Trophoblast cell (in vitro differentiated cells and primary cell): ENCODE measurements around the gene RAB11FIP4.

Experiments used
- DNase-seq, 2 donors: peaks; one replicate each; pipeline ENCODE4 v3.0.0-alpha.2; 2016
- H2AFZ ChIP-seq: 2 replicates; pipeline ENCODE4 v1.6.1; 2013; ENCODE audit warnings: low read length, moderate library complexity, mild to moderate bottlenecking; ENCODE audit not compliant: insufficient read depth, poor library complexity
- H2AK5ac ChIP-seq: 2 replicates; pipeline ENCODE4 v1.6.1; 2013; ENCODE audit warnings: mild to moderate bottlenecking, low read length
- H2BK120ac ChIP-seq: 2 replicates; pipeline ENCODE4 v1.6.1; 2013; ENCODE audit warnings: low read length, mild to moderate bottlenecking, moderate library complexity; ENCODE audit not compliant: insufficient read depth, poor library complexity
- H2BK12ac ChIP-seq: 2 replicates; pipeline ENCODE4 v1.6.1; 2013; ENCODE audit warnings: mild to moderate bottlenecking, low read length, moderate library complexity
- H2BK5ac ChIP-seq: 2 replicates; pipeline ENCODE4 v1.6.1; 2013; ENCODE audit warnings: low read length, low read depth, moderate library complexity, mild to moderate bottlenecking; ENCODE audit not compliant: poor library complexity
- H3K14ac ChIP-seq: 2 replicates; pipeline ENCODE4 v1.6.1; 2013; ENCODE audit warnings: mild to moderate bottlenecking, low read length
- H3K18ac ChIP-seq: 2 replicates; pipeline ENCODE4 v1.6.1; 2013; ENCODE audit warnings: mild to moderate bottlenecking, low read length
- H3K23ac ChIP-seq: 2 replicates; pipeline ENCODE4 v1.6.1; 2013; ENCODE audit warnings: low read length
- H3K27ac ChIP-seq: 2 replicates; pipeline ENCODE4 v1.5.1; 2013; ENCODE audit warnings: low read depth, mild to moderate bottlenecking, inconsistent platforms, low read length, moderate library complexity
- H3K27me3 ChIP-seq: 2 replicates; pipeline ENCODE4 v1.6.1; 2013; ENCODE audit warnings: inconsistent platforms, mild to moderate bottlenecking, low read length, moderate library complexity; ENCODE audit not compliant: insufficient read depth
- H3K36me3 ChIP-seq, 2 experiments: 1 replicate in 1 of 2; 2 replicates in 1 of 2; pipeline ENCODE4 v1.6.1; 2013; ENCODE audit warnings: low read length in 2 of 2, mild to moderate bottlenecking in 2 of 2, moderate library complexity in 1 of 2; ENCODE audit not compliant: insufficient read depth in 2 of 2, control insufficient read depth in 1 of 2
- H3K4ac ChIP-seq: 2 replicates; pipeline ENCODE4 v1.6.1; 2013; ENCODE audit warnings: low read depth, mild to moderate bottlenecking, low read length, moderate library complexity
- H3K4me1 ChIP-seq, 2 experiments: 1 replicate in 1 of 2; 2 replicates in 1 of 2; pipeline ENCODE4 v1.6.1; 2013; ENCODE audit warnings: low read length in 2 of 2, mild to moderate bottlenecking in 2 of 2, moderate library complexity in 1 of 2; ENCODE audit not compliant: insufficient read depth in 2 of 2, control insufficient read depth in 1 of 2
- H3K4me2 ChIP-seq: 2 replicates; pipeline ENCODE4 v1.6.1; 2013; ENCODE audit warnings: inconsistent platforms, mild to moderate bottlenecking, low read length, moderate library complexity
- H3K4me3 ChIP-seq: 2 replicates; pipeline ENCODE4 v1.5.1; 2013; ENCODE audit warnings: mild to moderate bottlenecking, low read depth, low read length, inconsistent platforms
- H3K79me1 ChIP-seq: one replicate; pipeline ENCODE4 v1.6.1; 2013; ENCODE audit warnings: low read length
- H3K79me2 ChIP-seq: 2 replicates; pipeline ENCODE4 v1.6.1; 2013; ENCODE audit warnings: low read length, mild to moderate bottlenecking; ENCODE audit not compliant: control insufficient read depth, insufficient read depth, poor library complexity
- H3K9ac ChIP-seq: 2 replicates; pipeline ENCODE4 v1.6.1; 2013; ENCODE audit warnings: mild to moderate bottlenecking, low read length
- H3K9me3 ChIP-seq: 2 replicates; pipeline ENCODE4 v1.6.1; 2013; ENCODE audit warnings: low read depth, mild to moderate bottlenecking, control low read depth, inconsistent platforms, low read length; ENCODE audit not compliant: insufficient read depth
- H4K12ac ChIP-seq: 2 replicates; pipeline ENCODE4 v1.6.1; 2013; ENCODE audit warnings: low read depth, mild to moderate bottlenecking, low read length, moderate library complexity
- H4K8ac ChIP-seq: 2 replicates; pipeline ENCODE4 v1.6.1; 2013; ENCODE audit warnings: low read depth, mild to moderate bottlenecking, low read length, moderate library complexity
- H4K91ac ChIP-seq: one replicate; pipeline ENCODE4 v1.6.1; 2013; ENCODE audit warnings: low read depth, mild to moderate bottlenecking, low read length, moderate library complexity
- WGBS: extraction: QIAGEN DNeasy Blood & Tissue Kit; methylation state at CpG from one replicate; pipeline ENCODE4 v1.1.7; 2013; ENCODE audit warnings: missing lambda C conversion rate; ENCODE audit not compliant: insufficient read length, insufficient coverage; ENCODE audit errors: extremely low coverage; 5-methylcytosine and 5-hydroxymethylcytosine counted together

The RAB11FIP4 gene

GRCh38 chr17:31540602-31541307 is 149.3 kb downstream of the RAB11FIP4 start:
- H3K4me1 ChIP-seq, result peaks cover 5 to 7% of the 10 kb centered on the region in 2 experiments
- no peak overlapping the region for H3K27ac ChIP-seq
- H3K4me2 ChIP-seq, result no peak overlapping the region
- H3K23ac ChIP-seq, result no peak overlapping the region
- no peak overlapping the region for H3K4me3 ChIP-seq
- no peak overlapping the region for H3K18ac ChIP-seq
- no CpG with 5 or more reads among the region's 9 CpGs for WGBS
- no peak overlapping the region for H2BK120ac ChIP-seq
- H2BK12ac ChIP-seq, result no peak overlapping the region
- H3K9ac ChIP-seq, result no peak overlapping the region
- no peaks in the 10 kb centered on the region for H3K79me2 ChIP-seq
- no peak overlapping the region for H3K4ac ChIP-seq
- peaks cover 2% of the 10 kb centered on the region for H3K9me3 ChIP-seq
- no peak overlapping the region for H2AFZ ChIP-seq
- no peaks in the 10 kb centered on the region for H3K79me1 ChIP-seq
- no peak overlapping the region for H4K8ac ChIP-seq
- no peak overlapping the region for H2BK5ac ChIP-seq
- H2AK5ac ChIP-seq, result no peak overlapping the region
- no peak overlapping the region for H4K91ac ChIP-seq
- H3K27me3 ChIP-seq, result no peaks in the 10 kb centered on the region
- H4K12ac ChIP-seq, result no peak overlapping the region
- no peak overlapping the region for H3K14ac ChIP-seq
- peaks cover 2 to 4% of the 10 kb centered on the region in 2 experiments for H3K36me3 ChIP-seq
- no peak for DNase-seq

DNA sequence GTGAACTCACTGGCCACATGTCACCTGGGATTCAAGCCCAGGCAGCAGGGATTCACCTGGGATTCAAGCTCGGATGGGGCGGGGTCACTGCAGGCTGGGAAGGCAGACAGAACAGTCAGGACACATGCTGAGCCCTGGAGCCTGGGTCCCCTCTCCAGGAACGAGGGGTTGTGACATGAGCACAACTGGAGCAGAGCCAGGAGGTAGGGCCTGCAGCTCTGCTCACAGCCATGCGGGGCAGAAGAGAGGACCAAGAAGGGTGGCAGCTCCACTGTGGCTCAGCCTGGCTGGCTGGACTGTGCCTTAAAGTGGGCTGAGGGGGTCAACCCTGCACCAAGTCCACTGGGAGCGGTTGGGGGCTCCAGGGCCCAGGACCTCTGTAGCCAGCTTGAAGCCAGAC is 150.1 kb downstream of the RAB11FIP4 start:
- Histone ChIP-seq H3K18ac (no peak overlapping the region), H2BK120ac (no peak overlapping the region), H2AK5ac (no peak overlapping the region), H4K12ac (no peak overlapping the region), H3K27me3 (no peaks in the 10 kb centered on the region), H3K79me2 (no peaks in the 10 kb centered on the region), H3K4me1 (peaks cover 5 to 7% of the 10 kb centered on the region in 2 experiments), H2BK5ac (no peak overlapping the region), H3K9ac (no peak overlapping the region), H3K4me2 (no peak overlapping the region), H4K91ac (no peak overlapping the region), H3K4ac (no peak overlapping the region), H3K23ac (no peak overlapping the region), H3K79me1 (no peaks in the 10 kb centered on the region), H4K8ac (no peak overlapping the region), H2AFZ (no peak overlapping the region), H3K27ac (no peak overlapping the region), H2BK12ac (no peak overlapping the region), H3K36me3 (peaks cover 2 to 4% of the 10 kb centered on the region in 2 experiments), H3K4me3 (no peak overlapping the region), H3K14ac (no peak overlapping the region), H3K9me3 (peaks cover 2% of the 10 kb centered on the region)
- no peak for DNase-seq
- WGBS, result no CpG with 5 or more reads among the region's 5 CpGs

GRCh38 chr17:31544186-31544585 is 152.7 kb downstream of the RAB11FIP4 start:
- DNase-seq, result peak; percentile 94 to 96
- H3K9ac ChIP-seq, result no peak overlapping the region

GRCh38 chr17:31546650-31547049 is 155.2 kb downstream of the RAB11FIP4 start:
- no peaks in the 10 kb centered on the region for H3K36me3 ChIP-seq
- H3K9me3 ChIP-seq, result no peaks in the 10 kb centered on the region
- H3K4me1 ChIP-seq, result peaks cover 5 to 7% of the 10 kb centered on the region in 2 experiments
- H3K27ac ChIP-seq, result no peak overlapping the region
- H2AK5ac ChIP-seq, result no peak overlapping the region
- H3K18ac ChIP-seq, result no peak overlapping the region
- no peak overlapping the region for H4K8ac ChIP-seq
- H2BK12ac ChIP-seq, result no peak overlapping the region
- H2AFZ ChIP-seq, result no peak overlapping the region
- H3K4ac ChIP-seq, result no peak overlapping the region
- no peak overlapping the region for H3K4me2 ChIP-seq
- H4K91ac ChIP-seq, result no peak overlapping the region
- no peak for DNase-seq
- H3K4me3 ChIP-seq, result no peak overlapping the region
- H3K23ac ChIP-seq, result no peak overlapping the region
- H4K12ac ChIP-seq, result no peak overlapping the region
- H2BK120ac ChIP-seq, result no peak overlapping the region
- no CpG with 5 or more reads among the region's 4 CpGs for WGBS
- H2BK5ac ChIP-seq, result no peak overlapping the region
- peaks cover 9% of the 10 kb centered on the region for H3K79me1 ChIP-seq
- no peak overlapping the region for H3K14ac ChIP-seq
- no peaks in the 10 kb centered on the region for H3K27me3 ChIP-seq
- H3K79me2 ChIP-seq, result peaks cover 4% of the 10 kb centered on the region
- H3K9ac ChIP-seq, result no peak overlapping the region

More at GRCh38 chr17:31544186-31544585, 152.7 kb downstream of the RAB11FIP4 start:
- Histone ChIP-seq H2BK120ac (no peak overlapping the region), H3K4ac (no peak overlapping the region), H4K8ac (no peak overlapping the region), H3K36me3 (no peaks in the 10 kb centered on the region), H3K14ac (no peak overlapping the region), H2AFZ (no peak overlapping the region), H4K91ac (no peak overlapping the region), H3K27ac (peak overlapping the region; percentile 22), H2BK5ac (no peak overlapping the region), H3K4me2 (no peak overlapping the region), H2AK5ac (no peak overlapping the region), H4K12ac (no peak overlapping the region), H2BK12ac (no peak overlapping the region), H3K4me3 (no peak overlapping the region), H3K18ac (no peak overlapping the region), H3K79me2 (peaks cover 1% of the 10 kb centered on the region), H3K79me1 (peaks cover 1% of the 10 kb centered on the region), H3K4me1 (peaks cover 5 to 7% of the 10 kb centered on the region in 2 experiments), H3K27me3 (no peaks in the 10 kb centered on the region), H3K9me3 (peaks cover 2% of the 10 kb centered on the region), H3K23ac (no peak overlapping the region)
- WGBS, result no CpG with 5 or more reads among the region's 3 CpGs
